ENCODE data around the gene SDR42E2. TPM values are rescaled to one million over a fixed set of nuclear protein-coding genes. Genes with fewer than 3 reads are reported as not detected.
A peak's percentile ranks its signal among the peaks of the same experiment; 100 is the strongest.
"Not testable (repeated sequence)": the region's sequence is repeated elsewhere in the genome, so short reads cannot be mapped to it uniquely, and the experiment has no call there.

SDR42E2 gene
- polyA plus RNA-seq (ENCODE audit: insufficient read length), result 0.22 TPM
- long read RNA-seq, donor 1, result 0 reads
- long read RNA-seq, donor 2, result 0 reads
- long read RNA-seq, donor 3, result 0 reads
- long read RNA-seq, donor 4, result 0 reads
- long read RNA-seq, donor 5, result 0 reads
- long read RNA-seq, donor 6, result 0 reads
- long read RNA-seq, donor 7, result 0 reads
- long read RNA-seq, donor 8, result 0 reads

DNA sequence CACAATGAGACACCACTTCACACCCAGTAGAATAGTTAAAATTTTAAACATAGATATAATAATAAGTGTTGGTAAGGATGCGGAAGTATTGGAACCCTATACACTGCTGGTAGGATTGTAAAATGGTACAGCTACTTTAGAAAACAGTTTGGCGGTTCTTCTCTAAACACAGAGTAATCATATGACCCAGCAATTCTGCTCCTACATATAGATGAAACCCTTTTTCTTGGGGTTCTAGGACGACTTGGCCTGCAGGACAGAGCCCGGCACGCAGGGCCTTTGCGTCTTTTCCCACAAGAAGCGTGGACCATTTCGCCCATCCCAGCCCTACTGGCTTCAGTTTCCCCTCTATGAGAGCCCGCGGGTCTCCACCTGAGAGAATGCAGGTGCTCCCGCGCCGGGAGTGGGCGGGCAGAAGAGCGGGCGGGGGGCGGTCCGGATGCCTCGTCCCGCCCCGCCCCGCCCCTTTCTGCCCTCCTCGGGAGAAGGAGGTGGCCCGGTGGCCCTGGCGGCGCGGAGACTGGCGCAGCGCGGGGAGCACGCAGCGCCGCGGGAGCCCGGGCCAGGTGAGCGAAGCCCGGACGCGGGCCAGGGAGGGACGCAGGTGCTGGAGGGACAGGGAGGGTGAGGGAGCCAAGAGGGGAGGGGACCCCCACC lies at the start of gene SDR42E2:
Gene SDR42E2 (plus strand): TSS at position 508 of the 657 bp plus-strand sequence. CDS start 3,077 bp downstream, outside the sequence.
- DNase-seq, result peak; percentile 44

DNA sequence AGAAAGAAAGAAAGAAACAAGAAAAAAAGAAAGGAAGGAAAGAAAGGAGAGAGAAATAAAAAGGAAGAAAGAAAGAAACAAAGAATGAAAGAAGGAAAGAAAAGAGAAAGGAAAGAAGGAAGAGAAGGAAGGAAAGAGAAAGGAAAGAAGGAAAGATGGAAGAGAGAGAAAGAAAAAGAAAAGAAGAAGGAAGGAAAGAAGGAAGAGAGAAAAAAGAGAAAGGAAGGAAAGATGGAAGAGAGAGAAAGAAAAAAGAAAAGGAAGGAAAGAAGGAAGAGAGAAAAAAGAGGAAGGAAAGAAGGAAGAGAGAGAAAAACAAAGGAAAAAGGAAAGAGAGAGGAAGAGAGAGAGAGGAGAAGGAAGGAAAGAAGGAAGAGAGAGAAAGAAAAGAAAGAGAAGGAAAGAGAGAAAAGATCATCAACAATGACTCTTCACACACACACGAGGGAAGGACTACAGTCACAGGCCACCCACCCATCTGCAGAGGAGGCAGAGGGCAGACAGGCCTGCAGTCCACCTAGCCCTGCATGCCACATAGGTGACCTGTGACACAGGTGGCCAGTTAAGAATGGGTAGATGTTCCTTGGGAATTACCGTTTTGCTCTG lies 46.1 kb upstream of the SDR42E2 start:
- no peak for DNase-seq

DNA sequence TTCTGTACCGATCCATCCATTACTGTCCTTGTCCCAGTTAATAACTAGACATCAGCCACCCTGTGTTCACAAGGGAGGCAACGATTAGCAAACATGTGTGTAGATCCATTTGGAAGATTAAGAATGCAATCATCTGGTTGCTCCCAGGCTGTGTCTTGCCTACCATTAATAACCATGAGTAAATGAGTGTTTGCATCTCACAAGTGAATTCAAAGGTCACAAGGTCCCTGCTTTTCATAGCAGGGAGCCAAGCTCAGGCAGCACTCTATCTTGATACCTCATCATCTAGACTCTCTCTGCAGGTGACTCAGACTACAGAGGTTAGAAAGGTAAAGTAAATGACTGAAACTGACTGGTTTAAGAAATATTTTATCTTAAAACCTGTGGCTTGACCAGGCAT lies 44.7 kb upstream of the SDR42E2 start:
- DNase-seq, result no peak

DNA sequence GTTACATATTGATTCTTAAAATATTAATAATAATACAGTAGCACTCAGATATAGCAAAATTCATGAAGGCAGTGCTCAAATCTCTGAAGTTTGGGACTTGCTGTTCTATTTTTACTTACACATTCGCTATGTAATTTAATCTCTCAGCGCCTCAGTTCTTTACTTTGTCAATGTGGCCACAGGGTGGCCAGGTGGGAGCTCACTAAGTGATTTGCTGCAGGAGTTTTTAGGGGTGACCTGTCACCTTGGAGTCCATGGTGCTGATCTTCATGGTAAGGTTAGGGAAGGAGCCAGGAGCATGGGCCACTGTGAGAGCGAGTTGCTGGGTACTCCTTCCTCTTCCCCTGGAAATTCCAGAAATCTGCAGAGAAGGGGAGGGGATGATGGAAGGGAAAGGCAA lies 41.9 kb upstream of the SDR42E2 start:
- DNase-seq, result no peak

DNA sequence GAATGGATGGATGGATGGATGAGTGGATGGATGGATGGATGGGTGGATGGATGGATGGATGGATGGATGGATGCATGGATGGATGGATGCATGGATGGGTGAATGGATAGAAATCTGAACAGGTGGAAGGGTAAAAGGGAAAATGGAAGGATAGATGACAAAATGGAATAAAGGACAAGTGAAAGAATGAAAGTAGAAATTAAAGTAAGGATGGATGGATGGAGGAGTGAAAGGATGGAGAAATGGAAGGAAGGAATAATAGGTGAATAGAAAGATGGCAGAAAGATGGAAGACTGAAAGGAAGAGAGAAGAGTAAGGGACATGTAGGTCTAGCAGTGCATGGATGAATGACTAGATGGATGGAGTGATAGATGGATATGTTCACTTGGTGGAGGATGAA lies 40.1 kb upstream of the SDR42E2 start:
- no peak for DNase-seq

DNA sequence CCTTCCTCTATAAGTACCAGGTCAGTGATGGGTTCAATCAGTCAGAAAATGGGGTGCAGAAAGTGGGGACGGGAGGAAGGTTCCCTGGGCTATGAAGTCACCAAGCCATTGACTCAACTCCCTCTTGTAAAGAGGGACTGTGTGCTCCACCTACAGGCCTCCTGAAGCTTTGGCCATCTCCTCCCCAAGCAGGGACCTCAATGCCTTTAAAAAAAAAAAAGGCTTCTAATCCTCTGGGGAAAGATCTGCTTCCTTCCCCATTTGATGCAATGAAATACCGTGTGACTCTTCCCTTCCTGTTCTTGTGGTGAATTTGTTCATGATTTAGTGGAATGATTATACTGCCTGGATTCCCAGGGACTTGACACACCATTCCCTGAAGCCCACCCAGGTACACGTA lies 39.2 kb upstream of the SDR42E2 start:
- DNase-seq, result no peak

DNA sequence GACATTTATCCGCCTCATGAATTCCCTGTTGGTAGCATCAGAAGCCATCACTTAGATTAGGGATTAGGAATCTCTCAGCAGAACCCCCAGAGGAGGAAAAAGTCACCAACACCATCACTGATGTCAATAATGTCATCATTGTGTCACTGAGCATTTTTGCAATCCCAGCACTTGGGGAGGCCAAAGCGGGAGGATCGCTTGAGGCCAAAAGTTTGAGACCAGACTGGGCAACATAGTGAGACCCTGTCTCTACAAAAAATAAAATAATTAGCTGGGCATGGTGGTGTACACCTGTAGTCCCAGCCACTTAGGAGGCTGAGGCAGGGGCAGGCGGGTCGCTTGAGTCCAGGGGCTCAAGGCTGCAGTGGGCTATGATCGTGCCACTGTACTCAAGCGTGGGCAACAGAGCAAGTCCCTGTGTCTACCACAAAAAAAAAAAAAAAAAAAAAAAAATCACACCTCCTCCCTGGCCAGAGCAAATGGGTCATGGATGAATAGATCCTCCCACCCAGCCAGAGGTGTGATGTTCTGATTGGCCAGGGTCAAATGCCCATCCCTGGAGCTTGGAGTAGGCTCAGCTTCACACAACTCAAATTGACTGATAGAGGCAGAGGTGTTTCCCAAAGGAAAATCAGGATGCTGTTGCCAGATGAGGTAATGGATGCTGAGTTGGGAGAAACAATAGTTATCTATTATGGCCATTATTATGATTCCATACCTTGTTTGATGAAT lies 38.4 kb upstream of the SDR42E2 start:
- DNase-seq, result no peak

DNA sequence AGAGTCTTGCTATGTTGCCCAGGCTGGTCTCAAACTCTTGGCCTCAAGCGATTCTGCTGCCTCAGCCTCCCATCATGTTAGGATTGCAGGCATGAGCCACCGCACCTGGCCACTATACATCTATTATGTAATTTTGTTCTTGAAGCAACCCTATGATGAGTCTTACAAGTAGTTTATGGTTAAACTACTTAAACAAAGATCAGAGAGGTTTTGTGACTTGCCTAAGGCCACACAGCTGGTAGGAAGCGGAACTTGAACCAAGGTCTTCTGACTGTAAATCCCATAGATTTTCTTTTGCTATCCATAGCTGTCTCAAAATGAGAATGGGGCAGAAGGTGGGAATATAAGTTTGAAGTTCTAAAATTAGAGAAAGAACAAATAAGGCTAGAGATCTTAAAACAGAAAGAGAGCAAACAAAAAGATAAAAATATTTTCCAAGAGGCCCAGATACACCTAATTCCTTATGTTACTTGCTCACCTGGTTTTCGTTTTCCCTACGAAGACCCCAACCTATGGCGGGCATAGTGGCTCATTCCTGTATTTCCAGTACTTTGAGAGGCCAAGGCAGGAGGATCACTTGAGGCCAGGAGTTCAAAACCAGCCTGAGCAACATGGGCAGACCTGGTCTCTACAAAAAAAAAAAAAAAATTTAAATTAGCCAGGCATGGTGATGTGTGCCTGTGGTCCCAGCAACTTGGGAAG lies 37.6 kb upstream of the SDR42E2 start:
- DNase-seq, result no peak

DNA sequence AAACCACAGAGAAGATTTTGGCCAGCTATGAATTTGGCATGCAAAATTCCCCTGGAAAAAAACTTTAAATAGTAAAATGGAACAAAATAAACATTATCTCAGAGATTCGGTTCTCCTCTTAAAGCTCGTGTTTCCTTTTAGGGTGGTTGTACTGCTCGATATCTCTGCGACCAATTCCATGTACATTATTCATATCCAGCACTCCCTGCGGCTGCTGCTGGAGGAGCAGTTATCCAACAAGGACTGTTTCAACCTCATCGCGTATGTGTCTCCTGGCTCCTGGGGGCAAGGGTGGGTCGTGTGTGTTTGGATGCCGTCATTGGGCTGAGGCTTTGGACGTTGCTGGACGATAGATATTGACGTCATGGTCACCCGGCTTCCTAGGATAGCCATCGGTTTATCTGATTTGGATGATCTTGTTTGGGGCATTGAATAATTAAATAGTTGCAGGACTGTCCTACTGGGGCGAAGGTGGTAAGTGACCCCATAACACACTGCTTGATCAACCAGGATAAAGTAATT lies 36.2 kb upstream of the SDR42E2 start:
- no peak for DNase-seq

DNA sequence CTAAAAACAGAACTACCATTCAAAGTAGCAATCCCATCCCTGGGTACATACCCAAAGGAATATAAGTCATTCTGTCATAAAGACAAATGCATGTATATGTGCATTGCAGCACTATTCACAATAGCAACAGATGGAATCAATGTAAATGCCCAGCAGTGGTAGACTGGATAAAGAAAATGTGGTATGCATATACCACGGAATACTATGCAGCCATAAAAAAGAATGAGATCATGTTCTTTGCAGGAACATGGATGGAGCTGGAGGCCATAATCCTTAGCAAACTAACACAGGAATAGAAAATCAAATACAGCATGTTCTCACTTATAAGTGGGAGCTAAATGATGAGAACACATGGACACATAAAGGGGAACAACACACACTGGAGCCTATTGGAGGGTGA lies 33.8 kb upstream of the SDR42E2 start:
- not testable (repeated sequence) for DNase-seq

DNA sequence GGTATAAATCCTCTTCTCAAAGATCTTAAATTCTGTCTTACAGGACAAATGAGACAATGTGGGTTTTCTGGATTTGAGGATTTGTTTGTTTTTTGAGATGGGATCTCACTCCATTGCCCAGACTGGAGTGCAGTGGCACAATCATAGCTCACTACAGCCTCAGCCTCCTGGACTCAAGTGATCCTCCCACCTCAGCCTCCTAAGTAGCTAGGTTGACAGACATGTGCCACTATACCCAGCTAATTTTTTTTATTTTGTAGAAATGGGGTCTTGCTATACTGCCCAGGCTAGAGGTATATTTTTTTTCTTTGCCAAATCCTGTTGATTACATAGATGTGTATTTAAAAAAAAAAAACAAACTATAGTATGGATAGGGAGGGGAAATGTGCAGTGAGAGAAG lies 31.8 kb upstream of the SDR42E2 start:
- DNase-seq, result no peak

DNA sequence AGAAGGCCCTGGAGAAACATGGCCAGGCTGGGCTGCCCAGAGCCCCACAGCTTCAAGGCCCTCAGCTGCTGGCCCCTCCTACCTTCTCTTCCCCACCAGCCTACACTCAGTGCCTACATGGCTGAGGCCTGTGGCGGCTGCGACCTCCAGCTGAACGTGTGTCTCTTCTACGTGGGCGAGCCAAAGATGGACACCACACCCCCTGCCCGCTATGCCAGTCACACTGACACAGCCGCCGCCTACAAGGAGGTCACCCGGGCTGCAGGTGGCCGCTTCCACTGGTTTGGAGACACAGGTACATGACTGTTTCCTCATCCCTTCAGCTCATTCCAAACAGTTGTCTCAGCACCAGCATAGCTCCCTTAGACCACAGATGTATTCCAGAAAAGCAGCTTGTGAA lies 29.5 kb upstream of the SDR42E2 start:
- DNase-seq, result no peak

DNA sequence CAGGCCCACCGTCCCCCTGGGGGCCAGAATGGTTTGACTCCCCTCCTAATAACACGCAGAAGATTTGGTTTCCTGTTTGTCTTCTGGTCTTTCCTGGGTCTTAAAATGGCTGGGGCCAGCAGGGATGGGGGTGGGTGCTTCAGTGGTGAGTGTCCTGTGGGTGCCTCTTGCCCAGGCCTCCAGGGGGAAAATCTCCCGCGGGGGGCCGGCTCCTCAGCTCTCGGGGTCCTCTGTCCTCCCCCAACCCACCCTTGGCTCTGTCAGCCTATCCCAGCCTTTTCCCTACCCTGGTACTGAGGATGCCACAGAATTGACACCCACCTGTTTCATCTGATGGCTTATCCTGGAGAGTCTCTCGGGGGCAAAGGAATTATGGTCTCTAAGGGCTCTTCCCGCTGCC lies 23.8 kb upstream of the SDR42E2 start:
- no peak for DNase-seq

DNA sequence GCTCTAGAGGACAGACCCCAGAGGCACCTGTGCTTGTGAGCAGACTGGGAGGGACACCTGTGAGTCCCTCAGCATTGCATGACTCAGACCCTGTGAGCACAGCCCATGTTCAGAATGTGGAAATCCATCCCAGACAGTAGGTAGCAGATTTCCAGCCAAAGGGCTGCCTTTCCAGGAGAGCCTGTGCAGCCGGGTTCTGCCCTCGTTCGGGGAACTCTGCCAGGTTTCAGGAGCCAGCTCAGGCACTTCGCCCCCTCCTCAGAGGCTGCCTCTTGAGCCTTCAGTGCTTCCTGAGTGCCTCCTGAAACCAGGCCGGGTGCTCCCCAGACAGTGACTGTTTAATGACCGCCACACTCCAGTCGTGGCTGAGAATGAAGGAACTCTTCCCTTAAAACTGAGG lies 23.3 kb upstream of the SDR42E2 start:
- DNase-seq, result no peak

DNA sequence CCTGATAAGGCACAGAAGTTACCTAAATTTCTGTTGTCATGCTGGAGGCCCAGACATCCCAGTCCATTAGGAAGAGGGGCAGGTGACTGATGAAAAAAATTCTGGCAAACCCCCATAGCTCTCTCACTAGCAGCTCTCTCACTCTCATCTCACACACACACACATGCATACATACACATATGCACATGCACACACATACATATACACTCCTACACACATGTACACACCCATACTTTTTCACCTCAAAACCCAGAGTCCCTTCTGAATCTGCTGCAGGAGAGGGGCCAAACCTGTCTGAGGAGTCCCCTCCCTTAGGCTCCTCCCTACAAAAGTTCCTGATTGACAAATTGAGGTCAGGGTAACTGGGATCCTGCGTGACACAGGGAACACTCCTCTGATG lies 22.6 kb upstream of the SDR42E2 start:
- no peak for DNase-seq

DNA sequence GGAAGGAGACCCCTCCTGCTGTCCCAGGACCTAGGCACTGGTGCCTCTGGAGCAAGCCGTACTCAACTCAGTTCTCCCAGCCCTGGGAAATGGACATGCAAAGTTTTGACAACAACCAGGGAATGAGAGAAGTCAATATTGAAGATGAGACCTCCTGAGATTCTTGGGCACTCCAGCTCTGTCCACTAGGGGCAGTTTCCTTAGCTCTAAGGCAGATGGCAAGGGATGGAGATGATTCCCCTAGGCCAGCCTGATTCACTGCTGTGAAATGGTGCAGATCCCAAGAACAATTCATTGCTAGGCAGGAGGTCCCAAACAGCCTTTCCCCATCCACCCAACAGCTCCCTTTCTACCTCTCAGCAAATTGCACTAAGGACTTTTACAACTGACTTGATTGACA lies 20.5 kb upstream of the SDR42E2 start:
- no peak for DNase-seq

DNA sequence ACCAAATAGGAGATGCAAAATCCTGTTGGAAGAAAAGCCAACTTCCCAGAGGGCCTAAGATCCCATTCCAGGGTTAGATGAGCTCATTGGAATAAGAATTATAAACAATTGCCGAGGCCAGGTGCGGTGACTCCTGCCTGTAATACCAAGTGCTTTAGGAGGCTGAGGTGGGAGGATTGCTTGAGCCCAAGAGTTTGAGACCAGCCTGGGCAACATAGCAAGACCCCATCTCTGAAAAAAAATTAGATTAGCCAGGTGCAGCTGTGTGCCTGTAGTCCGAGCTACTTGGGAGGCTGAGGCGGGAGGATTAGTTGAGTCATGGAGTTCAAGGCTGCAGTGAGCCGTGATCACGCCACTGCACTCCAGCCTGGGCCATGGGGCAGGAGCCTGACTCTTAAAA lies 17.8 kb upstream of the SDR42E2 start:
- DNase-seq, result no peak

DNA sequence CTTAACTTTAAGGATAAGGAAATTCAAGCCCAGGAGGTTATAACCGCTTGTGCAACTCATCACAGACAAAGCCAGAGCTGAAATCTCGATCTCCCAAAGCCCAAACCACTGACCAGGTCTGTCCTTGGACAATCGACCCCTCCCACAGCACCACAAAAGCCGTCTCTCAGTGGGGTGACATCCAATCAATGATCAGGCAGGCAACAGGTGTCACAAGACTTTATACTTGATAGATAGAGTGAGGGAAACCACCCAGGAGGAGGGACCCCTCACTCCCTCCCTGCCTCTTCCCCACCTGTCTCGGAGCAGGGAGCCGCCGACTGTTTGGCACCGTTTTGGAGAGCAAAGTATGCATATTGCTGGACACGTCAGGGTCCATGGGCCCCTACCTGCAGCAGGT lies 14.5 kb upstream of the SDR42E2 start:
- DNase-seq, result no peak

DNA sequence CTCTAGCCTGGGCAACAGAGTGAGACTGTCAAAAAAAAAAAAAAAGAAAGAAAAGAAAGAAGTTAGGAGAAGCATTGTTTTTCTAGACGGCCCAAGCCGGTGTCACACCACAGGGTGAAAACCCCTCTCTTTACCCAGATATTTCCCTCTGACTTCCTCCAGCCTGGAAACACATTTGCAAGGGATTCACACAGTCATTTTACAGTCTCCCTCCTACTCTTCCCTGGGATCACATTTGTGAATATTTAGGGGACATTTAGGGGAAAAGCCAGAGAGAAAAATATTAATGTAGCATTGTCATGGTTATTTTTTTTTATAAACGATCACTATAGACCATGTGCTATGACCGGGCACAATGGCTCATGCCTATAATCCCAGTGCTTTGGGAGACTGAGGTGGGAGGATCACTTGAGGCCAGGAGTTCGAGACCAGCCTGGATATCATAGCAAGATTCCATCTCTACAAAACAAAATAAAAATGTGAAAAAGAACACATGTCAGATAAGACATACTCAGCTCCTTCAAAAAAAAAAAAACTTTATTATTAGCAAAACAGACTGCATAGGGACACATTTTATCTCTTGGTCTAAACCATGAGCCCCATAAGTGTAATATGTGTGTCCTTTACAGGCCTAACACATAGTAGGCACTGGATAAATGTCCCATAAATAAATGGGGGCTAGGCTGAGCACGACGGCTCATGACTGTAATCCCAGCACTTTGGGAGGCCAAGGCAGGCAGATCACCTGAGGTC lies 10.9 kb upstream of the SDR42E2 start:
- DNase-seq, result no peak

DNA sequence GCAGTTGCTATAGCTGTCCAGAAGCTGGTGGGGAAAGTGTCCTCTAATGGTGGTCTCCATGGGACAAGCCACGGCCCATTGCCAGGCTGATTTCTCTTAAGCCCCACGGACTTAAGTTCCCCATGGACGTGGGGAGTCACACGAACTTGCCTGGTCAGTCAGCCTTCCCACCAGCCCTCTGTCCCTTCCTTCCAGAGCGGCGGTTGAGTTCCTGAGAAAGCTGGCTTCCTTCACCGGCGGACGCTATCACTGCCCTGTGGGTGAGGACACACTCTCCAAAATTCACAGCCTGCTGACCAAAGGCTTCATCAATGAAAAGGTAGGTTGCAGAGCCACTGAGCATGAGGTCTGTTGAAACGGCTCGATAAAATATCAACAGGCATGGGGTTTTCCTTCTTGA lies 10.0 kb upstream of the SDR42E2 start:
- no peak for DNase-seq

DNA sequence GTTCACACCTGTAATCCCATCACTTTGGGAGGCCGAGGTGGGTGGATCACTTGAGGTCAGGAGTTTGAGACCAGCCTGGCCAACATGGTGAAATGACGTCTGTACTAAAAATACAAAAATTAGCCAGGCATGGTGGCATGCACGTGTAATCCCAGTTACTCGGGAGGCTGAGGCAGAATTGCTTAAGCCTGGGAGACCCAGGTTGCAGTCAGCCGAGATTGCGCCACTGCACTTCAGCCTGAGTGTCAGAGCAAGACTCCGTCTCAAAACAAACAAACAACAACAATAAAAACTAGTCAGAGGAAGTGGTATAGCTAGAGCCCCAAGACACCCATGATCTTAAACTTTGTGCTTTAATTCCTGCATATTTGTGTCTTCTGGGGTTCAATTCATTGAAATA lies 9.2 kb upstream of the SDR42E2 start:
- not testable (repeated sequence) for DNase-seq

DNA sequence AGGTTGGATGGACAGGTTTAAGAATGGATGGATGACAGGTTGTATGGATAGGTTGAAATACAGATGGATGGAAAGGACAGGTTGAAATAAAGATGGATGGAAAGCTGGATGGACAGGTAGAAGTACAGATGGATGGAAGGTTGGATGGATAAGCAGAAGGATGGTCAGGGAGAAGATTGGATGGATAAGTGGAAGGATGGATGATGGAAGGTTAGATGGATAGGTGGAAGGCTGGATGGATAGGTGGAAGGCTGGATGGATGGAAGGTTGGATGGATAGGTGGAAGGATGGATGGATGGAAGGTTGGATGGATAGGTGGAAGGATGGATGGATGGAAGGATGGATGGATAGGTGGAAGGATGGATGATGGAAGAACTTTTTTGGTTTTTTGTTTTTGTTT lies 905 bp upstream of the SDR42E2 start:
- DNase-seq, result no peak
